AG10803 (cell line): ENCODE results near the gene STX1B.
A peak's percentile ranks its signal among the peaks of the same experiment; 100 is the strongest.

ENCODE experiments used
- DNase-seq: peaks from one replicate; pipeline ENCODE4 v3.0.0; 2010; ENCODE audit warnings: low read depth
- H3K4me3 ChIP-seq: 2 replicates; pipeline ENCODE4 v1.5.1; 2011; ENCODE audit warnings: mild to moderate bottlenecking, low read length, control low read depth
- CTCF ChIP-seq: conservative IDR thresholded peaks from 2 replicates; pipeline ENCODE4 v1.5.1; 2011; ENCODE audit warnings: mild to moderate bottlenecking, low read length, control low read depth, inconsistent platforms

The STX1B gene

GRCh38 chr16:30976486-30976885 lies 34.0 kb downstream of the STX1B start:
- H3K4me3 ChIP-seq, result no peak overlapping the region
- TF ChIP-seq CTCF, result no peak
- DNase-seq, result no peak

- H3K4me3 ChIP-seq, result no peak overlapping the region
- DNase-seq, result no peak
- TF ChIP-seq CTCF, result no peak
Measured at GRCh38 chr16:30974348-30974747, 36.1 kb downstream of the STX1B start.

GRCh38 chr16:30972872-30973271 lies 37.6 kb downstream of the STX1B start:
- peak; percentile 12; the same call in 1 of the 2 replicates for TF ChIP-seq CTCF
- no peak overlapping the region for H3K4me3 ChIP-seq
- DNase-seq, result no peak

GRCh38 chr16:30971298-30971697 lies 39.1 kb downstream of the STX1B start:
- DNase-seq, result no peak
- H3K4me3 ChIP-seq, result no peak overlapping the region
- no peak for TF ChIP-seq CTCF

GRCh38 chr16:30969246-30969842 lies 41.1 kb downstream of the STX1B start:
- no peak for DNase-seq
- H3K4me3 ChIP-seq, result no peak overlapping the region
- no peak for TF ChIP-seq CTCF

GRCh38 chr16:30967795-30968194 lies 42.6 kb downstream of the STX1B start:
- no peak for DNase-seq
- no peak overlapping the region for H3K4me3 ChIP-seq
- TF ChIP-seq CTCF, result no peak

GRCh38 chr16:30966033-30966619 lies 44.3 kb downstream of the STX1B start:
- no peak overlapping the region for H3K4me3 ChIP-seq
- TF ChIP-seq CTCF, result no peak
- DNase-seq, result no peak
